Gastrocnemius medialis (tissue), 4 donors: Measurements from ENCODE around the gene NEXN.

Experiments
- POLR2A ChIP-seq, 2 donors: fragments of 450-650 bp; IDR thresholded peaks; one replicate each; pipeline ENCODE4 v1.6.1; 2017; ENCODE audit warnings: antibody characterized with exemption in 2 of 2, mild to moderate bottlenecking in 2 of 2, moderate library complexity in 2 of 2
- TF ChIP-seq, protein P1 (sequence below), 5 experiments: fragments of 450-650 bp in 3 of 5; fragments of 200-600 bp in 2 of 5; sonication (generic) in 2 of 5; IDR thresholded peaks in 4 of 5; conservative IDR thresholded peaks in 1 of 5; 1 replicate in 4 of 5; 2 replicates in 1 of 5; pipeline ENCODE4 v1.5.1; 2016 to 2019; ENCODE audit warnings: antibody characterized with exemption in 5 of 5, mild to moderate bottlenecking in 3 of 5, moderate library complexity in 3 of 5

DNA sequence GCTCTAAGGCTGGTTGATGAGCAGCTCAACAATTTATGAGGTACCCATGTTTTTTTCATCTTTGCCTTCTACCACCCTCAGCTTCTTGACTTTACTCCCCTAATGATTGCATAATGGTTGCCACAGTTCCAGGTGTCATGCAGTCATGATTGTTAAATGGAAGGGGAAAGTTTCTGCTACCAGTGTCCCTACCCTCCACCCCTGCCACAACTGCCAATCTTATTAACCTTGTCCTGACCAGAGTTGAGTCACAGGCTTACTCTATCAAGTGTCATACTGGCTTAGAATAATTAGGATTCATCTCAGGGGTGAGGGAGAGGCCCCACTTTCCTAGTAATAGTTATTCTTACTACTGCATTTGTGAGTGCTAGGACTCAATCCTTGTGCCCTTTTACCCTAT lies 98.4 kb downstream of the NEXN start:
- TF ChIP-seq POLR2A (IDR thresholded peaks at IDR 0.05) = no peak
- TF ChIP-seq, protein P1, sequence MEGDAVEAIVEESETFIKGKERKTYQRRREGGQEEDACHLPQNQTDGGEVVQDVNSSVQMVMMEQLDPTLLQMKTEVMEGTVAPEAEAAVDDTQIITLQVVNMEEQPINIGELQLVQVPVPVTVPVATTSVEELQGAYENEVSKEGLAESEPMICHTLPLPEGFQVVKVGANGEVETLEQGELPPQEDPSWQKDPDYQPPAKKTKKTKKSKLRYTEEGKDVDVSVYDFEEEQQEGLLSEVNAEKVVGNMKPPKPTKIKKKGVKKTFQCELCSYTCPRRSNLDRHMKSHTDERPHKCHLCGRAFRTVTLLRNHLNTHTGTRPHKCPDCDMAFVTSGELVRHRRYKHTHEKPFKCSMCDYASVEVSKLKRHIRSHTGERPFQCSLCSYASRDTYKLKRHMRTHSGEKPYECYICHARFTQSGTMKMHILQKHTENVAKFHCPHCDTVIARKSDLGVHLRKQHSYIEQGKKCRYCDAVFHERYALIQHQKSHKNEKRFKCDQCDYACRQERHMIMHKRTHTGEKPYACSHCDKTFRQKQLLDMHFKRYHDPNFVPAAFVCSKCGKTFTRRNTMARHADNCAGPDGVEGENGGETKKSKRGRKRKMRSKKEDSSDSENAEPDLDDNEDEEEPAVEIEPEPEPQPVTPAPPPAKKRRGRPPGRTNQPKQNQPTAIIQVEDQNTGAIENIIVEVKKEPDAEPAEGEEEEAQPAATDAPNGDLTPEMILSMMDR (IDR thresholded peaks at IDR 0.05 in 4 of 5, conservative IDR thresholded peaks at IDR 0.05 in 1 of 5) = no peak
